ENCODE results near the gene NOS1.

DNA sequence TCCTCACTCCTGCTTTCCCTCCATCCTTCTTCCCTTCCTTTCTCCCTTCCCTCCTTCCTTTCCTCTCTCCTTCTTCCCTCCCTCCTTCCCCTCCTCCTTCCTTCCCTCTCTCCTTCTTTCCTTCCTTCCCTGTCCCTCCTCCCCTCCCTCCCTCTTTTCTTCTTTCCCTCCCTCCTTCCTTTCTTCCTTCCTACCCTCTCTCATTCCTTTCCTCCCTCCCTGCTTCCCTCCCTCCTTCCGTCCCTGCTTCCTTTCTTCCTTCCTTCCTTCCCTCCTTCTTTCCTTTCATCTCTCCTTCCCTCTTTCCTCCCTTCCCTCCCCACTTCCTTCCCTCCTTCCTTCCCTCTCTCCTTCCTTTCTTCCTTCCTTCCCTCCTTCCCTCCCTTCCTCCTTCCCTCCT lies 39.0 kb downstream of the NOS1 start:
- no peak for TF ChIP-seq POLR2A (IDR thresholded peaks at IDR 0.05)
- TF ChIP-seq, protein P1, sequence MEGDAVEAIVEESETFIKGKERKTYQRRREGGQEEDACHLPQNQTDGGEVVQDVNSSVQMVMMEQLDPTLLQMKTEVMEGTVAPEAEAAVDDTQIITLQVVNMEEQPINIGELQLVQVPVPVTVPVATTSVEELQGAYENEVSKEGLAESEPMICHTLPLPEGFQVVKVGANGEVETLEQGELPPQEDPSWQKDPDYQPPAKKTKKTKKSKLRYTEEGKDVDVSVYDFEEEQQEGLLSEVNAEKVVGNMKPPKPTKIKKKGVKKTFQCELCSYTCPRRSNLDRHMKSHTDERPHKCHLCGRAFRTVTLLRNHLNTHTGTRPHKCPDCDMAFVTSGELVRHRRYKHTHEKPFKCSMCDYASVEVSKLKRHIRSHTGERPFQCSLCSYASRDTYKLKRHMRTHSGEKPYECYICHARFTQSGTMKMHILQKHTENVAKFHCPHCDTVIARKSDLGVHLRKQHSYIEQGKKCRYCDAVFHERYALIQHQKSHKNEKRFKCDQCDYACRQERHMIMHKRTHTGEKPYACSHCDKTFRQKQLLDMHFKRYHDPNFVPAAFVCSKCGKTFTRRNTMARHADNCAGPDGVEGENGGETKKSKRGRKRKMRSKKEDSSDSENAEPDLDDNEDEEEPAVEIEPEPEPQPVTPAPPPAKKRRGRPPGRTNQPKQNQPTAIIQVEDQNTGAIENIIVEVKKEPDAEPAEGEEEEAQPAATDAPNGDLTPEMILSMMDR (IDR thresholded peaks at IDR 0.05 in 8 of 11, conservative IDR thresholded peaks at IDR 0.05 in 3 of 11), result no peak
